GM21576 (cell line): ENCODE data around the gene PTPN21.

Experiments
- ATAC-seq: cut with Tn5 transposase; IDR thresholded peaks from one replicate; pipeline ENCODE4 v1.9.1; 2021; ENCODE audit warnings: mild to moderate bottlenecking, moderate library complexity; ENCODE audit not compliant: unreplicated experiment

PTPN21 gene

GRCh38 chr14:88507208-88507607 is 47.6 kb downstream of the PTPN21 start:
- ATAC-seq, result no peak

- ATAC-seq, result no peak
Measured at GRCh38 chr14:88505621-88506020, 49.2 kb downstream of the PTPN21 start.

GRCh38 chr14:88504602-88505001 is 50.2 kb downstream of the PTPN21 start:
- no peak for ATAC-seq

GRCh38 chr14:88503754-88504406 is 50.9 kb downstream of the PTPN21 start:
- no peak for ATAC-seq

- no peak for ATAC-seq
Measured at GRCh38 chr14:88502740-88503139, 52.1 kb downstream of the PTPN21 start.

- no peak for ATAC-seq
Measured at GRCh38 chr14:88500611-88501010, 54.2 kb downstream of the PTPN21 start.

GRCh38 chr14:88499225-88499624 is 55.6 kb downstream of the PTPN21 start:
- ATAC-seq, result no peak

GRCh38 chr14:88496414-88496813 is 58.4 kb downstream of the PTPN21 start:
- ATAC-seq, result no peak

- ATAC-seq, result no peak
Measured at GRCh38 chr14:88493392-88494185, 61.2 kb downstream of the PTPN21 start.

GRCh38 chr14:88492272-88493089 is 62.3 kb downstream of the PTPN21 start:
- peak; percentile 92 for ATAC-seq

GRCh38 chr14:88490168-88490567 is 64.6 kb downstream of the PTPN21 start:
- no peak for ATAC-seq

- no peak for ATAC-seq
Measured at GRCh38 chr14:88488897-88489296, 65.9 kb downstream of the PTPN21 start.

GRCh38 chr14:88488081-88488480 is 66.7 kb downstream of the PTPN21 start:
- ATAC-seq, result no peak

GRCh38 chr14:88482524-88482923 is 72.3 kb downstream of the PTPN21 start:
- no peak for ATAC-seq

GRCh38 chr14:88481794-88482193 is 73.0 kb downstream of the PTPN21 start:
- ATAC-seq, result no peak

GRCh38 chr14:88481059-88481458 is 73.7 kb downstream of the PTPN21 start:
- ATAC-seq, result no peak

GRCh38 chr14:88479574-88479987 is 75.2 kb downstream of the PTPN21 start:
- no peak for ATAC-seq

- no peak for ATAC-seq
Measured at GRCh38 chr14:88478931-88479330, 75.9 kb downstream of the PTPN21 start.

- no peak for ATAC-seq
Measured at GRCh38 chr14:88477513-88478250, 77.1 kb downstream of the PTPN21 start.

GRCh38 chr14:88476825-88477224 is 78.0 kb downstream of the PTPN21 start:
- ATAC-seq, result no peak

GRCh38 chr14:88476214-88476774 is 78.5 kb downstream of the PTPN21 start:
- no peak for ATAC-seq
